OCI-LY1 (cell line): Measurements from ENCODE around the gene SH3GLB1.

Experiments
- EZH2 ChIP-seq: fragments of 200-600 bp; sonication (generic), shearing (Covaris generic); IDR thresholded peaks from 2 replicates; pipeline ENCODE4 v1.8.0; 2017; ENCODE audit warnings: borderline replicate concordance, mixed run types, mild to moderate bottlenecking, antibody characterized with exemption, low read length, moderate library complexity, mixed read lengths
- TF ChIP-seq, protein P1 (sequence below): fragments of 200-600 bp; sonication (generic), shearing (Covaris generic); IDR thresholded peaks from 2 replicates; pipeline ENCODE4 v1.5.1; 2017; ENCODE audit warnings: mild to moderate bottlenecking, antibody characterized with exemption, low read length, moderate library complexity, mixed read lengths

DNA sequence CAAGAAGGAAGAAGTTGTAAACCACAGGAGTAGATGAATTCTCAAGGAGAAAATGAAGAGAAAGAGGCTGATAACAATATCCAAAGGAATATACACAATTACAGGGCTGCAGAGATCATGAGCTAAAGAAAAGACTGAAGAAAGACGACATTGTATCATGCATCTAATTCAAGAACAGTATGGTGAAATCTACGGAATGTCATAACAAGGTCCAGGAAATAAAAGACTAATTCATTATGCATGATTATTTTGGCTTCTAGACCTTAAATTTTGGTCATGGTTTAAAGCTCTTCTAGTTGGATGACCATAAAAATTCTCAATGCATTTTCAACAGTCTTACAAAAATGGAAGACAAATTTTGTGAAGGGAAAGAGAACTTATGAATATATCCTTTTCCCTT lies 71.7 kb downstream of the SH3GLB1 start:
- TF ChIP-seq, protein P1, sequence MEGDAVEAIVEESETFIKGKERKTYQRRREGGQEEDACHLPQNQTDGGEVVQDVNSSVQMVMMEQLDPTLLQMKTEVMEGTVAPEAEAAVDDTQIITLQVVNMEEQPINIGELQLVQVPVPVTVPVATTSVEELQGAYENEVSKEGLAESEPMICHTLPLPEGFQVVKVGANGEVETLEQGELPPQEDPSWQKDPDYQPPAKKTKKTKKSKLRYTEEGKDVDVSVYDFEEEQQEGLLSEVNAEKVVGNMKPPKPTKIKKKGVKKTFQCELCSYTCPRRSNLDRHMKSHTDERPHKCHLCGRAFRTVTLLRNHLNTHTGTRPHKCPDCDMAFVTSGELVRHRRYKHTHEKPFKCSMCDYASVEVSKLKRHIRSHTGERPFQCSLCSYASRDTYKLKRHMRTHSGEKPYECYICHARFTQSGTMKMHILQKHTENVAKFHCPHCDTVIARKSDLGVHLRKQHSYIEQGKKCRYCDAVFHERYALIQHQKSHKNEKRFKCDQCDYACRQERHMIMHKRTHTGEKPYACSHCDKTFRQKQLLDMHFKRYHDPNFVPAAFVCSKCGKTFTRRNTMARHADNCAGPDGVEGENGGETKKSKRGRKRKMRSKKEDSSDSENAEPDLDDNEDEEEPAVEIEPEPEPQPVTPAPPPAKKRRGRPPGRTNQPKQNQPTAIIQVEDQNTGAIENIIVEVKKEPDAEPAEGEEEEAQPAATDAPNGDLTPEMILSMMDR, result no peak
- TF ChIP-seq EZH2, result no peak
